NCI-H345 treated with DMSO at 0.1 percent for 48 hours (cell line): ENCODE results near the gene CNNM2.
A peak's percentile ranks its signal among the peaks of the same experiment; 100 is the strongest.
"Not testable (repeated sequence)": the region's sequence is repeated elsewhere in the genome, so short reads cannot be mapped to it uniquely, and the experiment has no call there.

Source experiments
- DNase-seq: peaks from one replicate; lab custom pipeline; 2025; ENCODE audit not compliant: unreplicated experiment; lab: John Stamatoyannopoulos, UW

CNNM2 gene

GRCh38 chr10:103025696-103026095, 107.6 kb downstream of the CNNM2 start:
- DNase-seq: no peak

DNA sequence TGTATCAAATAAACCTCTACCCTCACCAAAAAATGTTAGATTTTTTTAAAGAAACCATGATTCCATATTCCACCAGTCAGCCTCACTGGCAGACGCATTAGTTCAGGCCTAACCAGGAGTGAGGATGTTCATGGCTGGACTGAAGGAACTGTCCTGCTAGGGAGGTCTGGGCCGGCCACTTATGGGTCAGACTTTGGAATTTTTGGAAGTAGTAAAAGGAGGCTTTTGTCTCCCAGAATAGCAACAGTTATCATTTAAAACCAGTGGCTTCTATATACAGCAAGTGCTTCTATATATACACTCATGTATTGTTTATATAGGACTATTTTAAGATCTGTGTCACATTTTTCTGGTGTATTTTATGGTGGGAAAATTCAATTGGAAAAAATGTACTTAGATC, 120.5 kb downstream of the CNNM2 start:
- no peak for DNase-seq

GRCh38 chr10:103040418-103040817, 122.3 kb downstream of the CNNM2 start:
- DNase-seq: no peak

- DNase-seq: no peak
Observed at GRCh38 chr10:103041391-103041790, 123.3 kb downstream of the CNNM2 start.

GRCh38 chr10:103042129-103042528, 124.0 kb downstream of the CNNM2 start:
- DNase-seq: peak; percentile 7

GRCh38 chr10:103042908-103043307, 124.8 kb downstream of the CNNM2 start:
- DNase-seq: no peak

DNA sequence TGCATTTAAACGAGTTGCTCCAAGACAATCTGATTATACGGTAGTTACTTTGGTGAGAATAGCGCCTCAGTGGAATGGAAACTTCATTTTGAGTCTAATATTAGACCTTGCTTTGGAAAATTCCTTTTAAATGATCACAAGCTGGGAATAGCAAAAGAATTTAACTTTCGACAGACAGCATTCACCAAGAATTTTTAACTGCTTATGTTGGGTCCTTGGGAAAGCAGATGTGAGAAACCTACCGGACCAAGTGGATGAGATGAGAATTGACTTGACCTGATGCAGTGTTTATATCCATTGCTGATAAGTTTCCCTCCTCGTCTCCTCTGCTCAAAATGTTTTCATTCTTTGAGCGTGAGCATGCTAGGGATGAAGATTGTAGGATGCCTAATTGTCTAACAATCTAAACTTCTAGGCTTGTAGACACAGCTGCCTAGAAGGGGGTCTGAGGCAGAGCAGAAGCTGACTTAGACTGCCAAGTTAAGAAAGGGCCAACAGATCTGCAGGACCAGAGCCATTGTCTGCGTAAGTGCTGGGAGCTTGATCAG, 126.9 kb downstream of the CNNM2 start:
- DNase-seq: no peak

DNA sequence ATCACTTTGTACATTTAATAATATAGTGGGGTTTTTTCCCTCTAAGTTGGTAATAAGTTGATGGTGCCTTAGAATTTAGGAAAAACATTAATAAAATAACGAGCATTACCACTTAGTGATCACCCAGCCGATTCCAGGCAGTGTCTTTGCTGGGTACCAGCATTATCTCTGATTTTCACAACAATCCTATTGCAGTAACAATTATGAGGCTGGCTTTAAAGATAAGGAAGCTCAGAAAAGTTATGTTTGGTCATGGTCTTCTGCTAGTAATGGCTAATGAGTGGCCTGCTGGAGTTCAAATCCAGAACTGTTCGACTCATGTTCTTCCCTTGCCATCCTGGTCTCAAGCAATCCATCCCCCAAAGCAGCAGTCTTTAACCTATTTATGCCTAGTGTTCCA, 127.9 kb downstream of the CNNM2 start:
- no peak for DNase-seq

- no peak for DNase-seq
Observed at GRCh38 chr10:103047381-103047780, 129.3 kb downstream of the CNNM2 start.

- no peak for DNase-seq
Observed at GRCh38 chr10:103049237-103049636, 131.1 kb downstream of the CNNM2 start.

GRCh38 chr10:103053659-103054581, 135.8 kb downstream of the CNNM2 start:
- DNase-seq: no peak

DNA sequence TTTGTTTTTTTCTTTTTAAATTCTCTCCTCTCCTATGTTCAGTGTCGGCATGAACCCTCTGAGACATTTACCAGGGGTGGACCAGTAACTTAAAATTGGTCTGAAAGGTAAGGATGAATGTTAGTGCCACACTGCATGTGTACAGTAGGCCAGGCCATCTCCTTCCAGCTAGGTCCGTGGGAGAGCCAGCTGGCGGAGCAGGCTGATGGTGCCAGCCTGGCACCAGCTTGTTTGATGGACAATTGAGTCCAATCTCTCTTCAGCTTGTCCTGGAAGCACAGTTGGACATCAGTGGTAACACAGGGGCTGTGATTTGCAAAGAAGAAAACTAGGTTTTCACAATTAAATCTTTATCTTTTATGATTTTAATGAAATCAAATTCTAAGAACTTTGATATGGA, 136.5 kb downstream of the CNNM2 start:
- no peak for DNase-seq

GRCh38 chr10:103055105-103055504, 137.0 kb downstream of the CNNM2 start:
- no peak for DNase-seq

DNA sequence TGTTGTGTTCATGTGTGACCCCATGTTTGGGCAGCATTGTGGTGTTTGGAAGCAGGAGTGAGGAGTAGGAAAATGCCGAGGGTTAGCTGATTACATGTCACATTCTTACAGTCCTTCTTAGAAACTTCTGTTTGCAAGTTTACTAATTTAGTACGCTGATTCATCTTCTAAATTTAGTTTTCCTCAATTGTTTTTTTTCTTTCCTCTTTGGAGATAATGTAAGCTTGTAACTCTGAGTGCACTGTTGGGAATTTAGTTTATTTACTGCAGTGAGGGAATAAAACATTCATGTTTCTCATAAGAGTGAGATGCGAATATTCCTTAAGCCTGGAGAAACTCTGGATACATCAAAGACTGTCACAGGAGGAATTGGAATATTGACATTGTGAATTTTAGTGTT, 139.9 kb downstream of the CNNM2 start:
- DNase-seq: no peak

DNA sequence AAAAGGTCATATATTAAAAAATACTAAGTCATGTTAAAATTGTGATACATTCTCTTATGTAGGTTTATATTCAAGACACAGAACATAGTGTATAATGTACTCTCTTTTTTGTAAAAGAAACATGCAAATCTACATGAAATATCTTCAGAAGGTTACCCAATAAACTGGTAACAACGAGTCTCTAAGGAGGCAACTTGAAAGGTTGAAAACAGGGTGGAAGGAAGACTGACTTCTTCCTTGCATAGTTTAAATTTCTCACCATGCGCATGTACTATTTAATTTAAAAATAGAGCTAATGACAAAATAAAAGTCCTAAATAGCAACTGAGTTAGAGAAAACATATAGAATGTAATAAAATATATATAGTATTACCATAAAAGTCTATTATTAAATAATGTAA, 142.5 kb downstream of the CNNM2 start:
- DNase-seq: no peak

- DNase-seq: no peak
Observed at GRCh38 chr10:103062854-103063590, 144.9 kb downstream of the CNNM2 start.

- DNase-seq: no peak
Observed at GRCh38 chr10:103064956-103065355, 146.9 kb downstream of the CNNM2 start.

DNA sequence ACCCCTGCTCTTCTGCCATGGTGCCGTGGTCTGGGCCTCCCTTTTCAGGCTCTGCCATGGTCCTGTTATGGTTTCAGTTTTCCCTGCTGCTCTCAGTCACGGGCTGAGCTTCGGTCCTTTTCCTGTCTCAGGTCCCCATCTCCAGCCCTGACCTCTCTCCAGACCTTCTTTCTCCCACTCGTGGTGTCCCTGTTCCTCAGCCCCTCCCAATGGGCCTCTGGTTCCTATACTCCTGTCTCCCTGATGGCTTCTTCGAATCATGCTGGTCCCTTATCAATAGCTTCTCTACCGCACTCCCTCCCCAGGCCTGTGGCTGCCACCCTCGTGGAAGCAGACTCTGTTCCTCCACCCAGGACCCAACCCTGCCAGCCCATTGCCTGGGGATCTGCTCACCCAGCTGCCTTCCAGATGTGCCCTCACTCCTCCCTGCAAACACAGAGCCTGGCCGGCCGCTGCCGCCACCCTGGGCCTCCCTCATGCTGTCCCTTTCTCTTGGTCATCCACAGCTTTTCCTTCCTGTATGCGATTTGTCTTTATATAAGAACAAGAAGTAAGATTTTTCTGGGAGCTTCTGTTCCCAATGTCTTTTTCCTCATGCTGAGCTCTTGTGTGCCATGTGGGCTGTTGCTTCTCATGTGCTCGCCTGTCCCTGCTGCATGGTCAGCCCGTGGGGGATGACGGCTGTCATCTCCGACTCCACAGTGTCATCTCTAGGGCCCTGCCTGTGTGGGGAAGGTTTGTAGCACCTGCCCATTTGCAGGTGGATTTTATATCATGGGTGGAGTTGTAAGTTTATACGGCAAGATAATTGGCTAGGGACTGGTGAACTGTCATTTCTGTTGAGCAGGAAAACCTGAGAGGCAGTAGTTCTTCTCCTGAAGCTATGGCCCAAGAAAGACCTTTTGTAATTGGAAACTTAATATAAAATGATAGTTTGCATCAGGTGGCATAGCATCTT, 148.3 kb downstream of the CNNM2 start:
- no peak for DNase-seq

DNA sequence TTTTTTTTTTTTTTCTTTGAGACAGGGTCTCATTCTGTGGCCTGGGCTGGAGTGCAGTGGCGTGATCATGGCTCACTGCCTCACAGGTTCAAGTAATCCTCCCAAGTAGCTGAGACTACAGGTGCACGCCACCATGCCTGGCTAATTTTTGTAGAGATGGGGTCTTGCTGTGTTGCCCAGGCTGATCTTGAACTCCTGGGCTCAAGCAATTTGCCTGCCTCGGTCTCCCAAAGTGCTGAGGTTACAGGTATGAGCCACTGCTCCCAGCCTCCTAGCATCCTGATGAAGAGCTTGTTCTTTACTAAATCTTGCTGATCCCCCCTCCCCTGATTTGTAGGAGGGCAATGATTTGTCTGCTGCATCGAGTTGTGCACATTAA, 149.0 kb downstream of the CNNM2 start:
- DNase-seq: not testable (repeated sequence)

DNA sequence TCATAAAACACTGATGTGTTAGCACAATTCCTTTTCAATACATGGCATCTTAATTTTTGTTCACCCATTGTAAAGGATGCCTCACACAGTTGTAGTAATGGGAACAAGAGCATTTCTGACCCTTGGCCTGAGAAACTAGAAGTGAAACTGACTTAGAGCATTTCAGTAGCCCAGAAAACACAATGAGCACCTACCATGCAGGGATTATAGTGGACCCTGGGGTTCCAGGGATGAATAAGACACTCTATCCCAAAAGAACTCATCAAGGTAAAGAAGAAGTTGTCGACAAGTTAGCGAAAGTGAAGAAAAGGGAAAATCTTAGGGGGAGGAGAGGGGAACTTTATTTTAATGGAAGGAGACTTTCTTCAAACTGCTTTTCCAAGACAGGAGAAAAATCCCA, 149.4 kb downstream of the CNNM2 start:
- no peak for DNase-seq

GRCh38 chr10:103067956-103068355, 149.9 kb downstream of the CNNM2 start:
- DNase-seq: no peak
